Right atrium auricular region (tissue), 2 donors: ENCODE data around the gene KRT79. TPM values are rescaled to one million over a fixed set of nuclear protein-coding genes. Genes with fewer than 3 reads are reported as not detected.

Experiments
- DNase-seq: peaks from one replicate; pipeline ENCODE4 v3.0.0-alpha.2; 2019; ENCODE audit warnings: low spot score
- H3K27ac ChIP-seq, 2 donors: fragments of 200-600 bp; sonication (generic); 1 replicate in 1 of 2; 2 replicates in 1 of 2; pipeline ENCODE4 v1.5.1; 2016 to 2019
- H3K27me3 ChIP-seq, 2 donors: fragments of 200-600 bp; sonication (generic); one replicate each; pipeline versions ENCODE4 v1.5.1 to v1.6.0; 2017 to 2019
- H3K36me3 ChIP-seq: fragments of 200-600 bp; sonication (generic); one replicate; pipeline ENCODE4 v1.5.1; 2016
- H3K4me1 ChIP-seq, 2 donors: fragments of 200-600 bp; sonication (generic); one replicate each; pipeline versions ENCODE4 v1.5.1 to v1.6.0; 2017 to 2019
- H3K4me3 ChIP-seq, 2 donors: fragments of 200-600 bp; sonication (generic); 1 replicate in 1 of 2; 2 replicates in 1 of 2; pipeline ENCODE4 v1.5.1; 2017 to 2019; ENCODE audit warnings: mild to moderate bottlenecking in 1 of 2, moderate library complexity in 1 of 2
- H3K9me3 ChIP-seq, 2 donors: fragments of 200-600 bp; sonication (generic); one replicate each; pipeline ENCODE4 v1.5.1; 2019
- total RNA-seq, 2 donors: library from RNA; depleted of rRNA; stranded (reverse); fragments of >200 nt; gene quantifications; one replicate each; pipeline ENCODE4 v1.1.0, GENCODE V29; 2016
- TF ChIP-seq, protein P1 (sequence below), 2 donors: fragments of 200-600 bp; sonication (generic); IDR thresholded peaks; one replicate each; pipeline ENCODE4 v1.5.1; 2019; ENCODE audit warnings: antibody characterized with exemption in 2 of 2

The KRT79 gene
- total RNA-seq, 2 donors from 2014 or later: not detected

DNA sequence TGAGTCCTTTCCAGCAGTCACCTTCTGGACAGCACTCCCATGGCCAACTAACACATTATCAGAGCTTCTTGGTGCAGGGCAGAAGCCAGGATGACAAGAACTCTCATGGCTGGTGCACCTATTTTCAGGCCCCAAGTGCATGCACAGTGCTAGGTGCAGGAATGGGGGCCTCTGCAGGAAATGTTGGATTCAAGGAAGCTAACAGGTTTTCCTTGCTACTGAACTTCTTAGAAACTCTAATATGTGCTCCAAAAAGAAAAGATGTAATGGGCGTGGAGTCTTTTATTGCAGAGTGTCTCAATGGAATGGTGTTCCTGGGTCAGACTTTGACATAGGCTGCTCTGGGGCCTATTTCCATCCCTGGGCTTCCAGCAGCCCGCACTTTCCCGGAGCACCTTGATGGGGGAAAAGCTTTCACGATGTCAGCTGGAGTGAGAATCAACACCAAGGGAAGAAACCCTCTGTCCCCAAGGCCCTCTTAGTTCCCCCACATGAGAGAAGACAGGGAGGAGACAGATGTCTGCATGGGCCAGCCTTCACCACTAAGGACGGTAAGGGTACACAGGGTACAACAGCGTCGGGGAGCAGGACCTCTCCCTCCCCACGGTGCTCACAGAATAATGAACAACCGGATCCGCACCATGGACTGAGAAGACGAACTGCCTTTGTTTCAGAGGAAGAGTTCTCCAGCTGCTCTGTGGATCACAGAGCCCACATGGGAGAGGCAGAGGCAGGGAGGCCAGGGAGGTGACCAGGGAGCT, 45.1 kb downstream of the KRT79 start:
- Histone ChIP-seq H3K9me3 (no peaks in the 10 kb centered on the region), H3K27ac (no peak overlapping the region), H3K4me1 (peaks cover 0 to 9% of the 10 kb centered on the region in 2 donors), H3K4me3 (no peak overlapping the region), H3K36me3 (no peaks in the 10 kb centered on the region), H3K27me3 (no peaks in the 10 kb centered on the region)
- no peak for DNase-seq
- TF ChIP-seq, protein P1, sequence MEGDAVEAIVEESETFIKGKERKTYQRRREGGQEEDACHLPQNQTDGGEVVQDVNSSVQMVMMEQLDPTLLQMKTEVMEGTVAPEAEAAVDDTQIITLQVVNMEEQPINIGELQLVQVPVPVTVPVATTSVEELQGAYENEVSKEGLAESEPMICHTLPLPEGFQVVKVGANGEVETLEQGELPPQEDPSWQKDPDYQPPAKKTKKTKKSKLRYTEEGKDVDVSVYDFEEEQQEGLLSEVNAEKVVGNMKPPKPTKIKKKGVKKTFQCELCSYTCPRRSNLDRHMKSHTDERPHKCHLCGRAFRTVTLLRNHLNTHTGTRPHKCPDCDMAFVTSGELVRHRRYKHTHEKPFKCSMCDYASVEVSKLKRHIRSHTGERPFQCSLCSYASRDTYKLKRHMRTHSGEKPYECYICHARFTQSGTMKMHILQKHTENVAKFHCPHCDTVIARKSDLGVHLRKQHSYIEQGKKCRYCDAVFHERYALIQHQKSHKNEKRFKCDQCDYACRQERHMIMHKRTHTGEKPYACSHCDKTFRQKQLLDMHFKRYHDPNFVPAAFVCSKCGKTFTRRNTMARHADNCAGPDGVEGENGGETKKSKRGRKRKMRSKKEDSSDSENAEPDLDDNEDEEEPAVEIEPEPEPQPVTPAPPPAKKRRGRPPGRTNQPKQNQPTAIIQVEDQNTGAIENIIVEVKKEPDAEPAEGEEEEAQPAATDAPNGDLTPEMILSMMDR (IDR thresholded peaks at IDR 0.05): no peak

DNA sequence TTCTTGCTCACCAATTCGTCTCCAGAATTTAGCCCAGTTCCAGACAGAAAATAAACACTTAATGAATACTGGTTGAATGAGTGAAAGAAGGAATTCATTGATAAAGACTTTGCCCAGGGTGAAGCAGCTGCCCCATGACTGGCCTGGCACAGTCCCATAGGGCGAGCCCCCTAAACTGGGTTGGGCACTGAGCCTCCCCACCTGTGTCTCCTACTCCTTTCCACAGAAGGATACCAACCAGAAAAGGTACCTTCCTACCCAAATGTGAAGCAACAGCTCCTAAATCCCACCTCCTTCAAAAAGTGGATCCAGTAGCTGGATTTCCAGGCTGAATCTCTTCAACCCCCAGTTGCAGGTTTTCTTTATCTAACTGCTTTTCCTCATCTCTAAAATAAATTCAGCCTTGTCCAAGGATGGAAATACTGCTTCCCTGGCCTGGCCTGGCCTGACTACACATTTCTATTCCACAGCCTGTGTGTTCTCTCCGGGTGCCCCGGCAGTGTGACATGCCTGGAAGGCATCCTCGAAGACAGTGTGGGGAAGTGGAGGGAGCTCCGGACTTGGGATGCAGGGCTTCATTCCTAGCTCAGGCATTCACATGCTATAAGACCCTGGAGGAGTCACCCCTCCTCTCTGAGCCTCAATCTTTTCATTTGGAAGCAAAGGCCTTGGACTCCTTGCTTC, 45.8 kb downstream of the KRT79 start:
- H3K4me1 ChIP-seq: peaks cover 0 to 9% of the 10 kb centered on the region in 2 donors

GRCh38 chr12:52787324-52788191, 46.6 kb downstream of the KRT79 start:
- no peaks in the 10 kb centered on the region for H3K9me3 ChIP-seq
- H3K27me3 ChIP-seq: no peaks in the 10 kb centered on the region
- peaks cover 0 to 9% of the 10 kb centered on the region in 2 donors for H3K4me1 ChIP-seq
- H3K27ac ChIP-seq: no peak overlapping the region
- TF ChIP-seq, protein P1 (IDR thresholded peaks at IDR 0.05): no peak
- no peak overlapping the region for H3K4me3 ChIP-seq
- H3K36me3 ChIP-seq: no peaks in the 10 kb centered on the region
- DNase-seq: no peak

More for the DNA sequence above, 45.8 kb downstream of the KRT79 start:
- DNase-seq: no peak
- H3K4me3 ChIP-seq: no peak overlapping the region
- TF ChIP-seq, protein P1 (IDR thresholded peaks at IDR 0.05): no peak
- H3K9me3 ChIP-seq: no peaks in the 10 kb centered on the region
- no peaks in the 10 kb centered on the region for H3K27me3 ChIP-seq
- H3K27ac ChIP-seq: no peak overlapping the region
- H3K36me3 ChIP-seq: no peaks in the 10 kb centered on the region

DNA sequence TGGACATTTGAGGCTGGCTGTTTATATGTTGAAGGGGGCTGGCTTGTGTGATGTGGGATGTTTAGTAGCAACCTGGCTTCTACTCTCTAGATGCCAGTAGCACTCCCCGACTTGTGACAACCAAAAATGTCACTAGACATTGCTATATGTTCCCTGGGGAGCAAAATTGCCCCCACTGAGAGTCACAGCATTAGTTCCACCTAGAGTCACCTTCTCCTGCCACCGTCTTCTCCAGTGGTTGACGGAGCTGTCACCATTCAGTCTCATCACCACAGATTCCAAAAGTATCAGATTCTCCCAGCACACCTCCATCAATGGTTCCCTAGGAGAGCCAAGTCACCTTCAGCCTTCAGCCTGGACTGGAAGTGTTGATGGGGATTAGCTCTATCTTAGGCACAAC, 49.2 kb downstream of the KRT79 start:
- DNase-seq: no peak
- Histone ChIP-seq H3K36me3 (no peaks in the 10 kb centered on the region), H3K4me3 (no peak overlapping the region), H3K27me3 (no peaks in the 10 kb centered on the region), H3K4me1 (peaks cover 0 to 3% of the 10 kb centered on the region in 2 donors), H3K27ac (no peak overlapping the region), H3K9me3 (no peaks in the 10 kb centered on the region)
- TF ChIP-seq, protein P1 (IDR thresholded peaks at IDR 0.05): no peak

DNA sequence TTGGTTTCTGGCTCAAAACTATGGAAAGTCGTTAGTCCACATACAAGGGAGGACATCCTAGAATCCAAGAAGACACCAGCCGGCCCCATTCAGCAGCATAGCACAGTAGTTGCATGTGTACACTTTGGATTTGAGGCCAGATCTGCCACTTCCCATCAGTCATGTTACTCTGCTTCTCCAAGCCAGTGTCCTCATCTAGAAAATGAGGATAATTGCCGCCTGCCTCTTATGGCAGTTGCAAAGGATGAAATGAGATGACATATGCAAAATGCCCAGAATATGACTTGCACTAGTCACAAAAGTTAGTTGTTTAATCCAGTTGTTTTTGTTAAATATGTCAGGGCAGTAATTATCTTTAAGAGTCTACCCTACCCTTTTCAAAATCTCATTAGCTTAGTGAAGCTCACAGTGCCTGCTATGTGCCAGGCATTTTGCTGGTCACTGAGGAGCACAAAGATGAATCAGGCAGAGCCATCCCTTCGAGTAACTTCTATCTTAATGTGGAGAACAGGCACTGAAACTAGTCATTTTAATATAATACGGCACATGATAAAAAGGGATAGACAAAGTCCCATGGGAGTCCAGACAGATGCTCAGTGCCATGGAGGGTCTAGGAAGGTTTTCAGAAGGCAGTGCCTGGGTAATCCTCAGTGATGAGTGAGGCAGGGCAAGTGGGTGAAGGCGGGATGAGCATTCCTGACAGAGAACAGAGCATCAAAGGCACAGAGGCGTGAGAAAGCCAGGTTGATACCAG, 50.4 kb downstream of the KRT79 start:
- Histone ChIP-seq H3K27ac (no peak overlapping the region), H3K9me3 (no peaks in the 10 kb centered on the region), H3K4me1 (no peaks in the 10 kb centered on the region), H3K4me3 (no peak overlapping the region), H3K27me3 (no peaks in the 10 kb centered on the region), H3K36me3 (no peaks in the 10 kb centered on the region)
- no peak for DNase-seq
- TF ChIP-seq, protein P1 (IDR thresholded peaks at IDR 0.05): no peak
